HepG2 (cell line): Measurements from ENCODE around the gene SMYD1. TPM values are rescaled to one million over a fixed set of nuclear protein-coding genes. Genes with fewer than 3 reads are reported as not detected.

Experiments
- CREM ChIP-seq, 2 experiments: sonication (generic) in 1 of 2; formaldehyde crosslinking in 1 of 2; IDR thresholded peaks; 2 replicates each; pipeline versions ENCODE4 v1.4.0 to v1.6.1; 2016 to 2020; ENCODE audit warnings: antibody characterized with exemption in 1 of 2, mild to moderate bottlenecking in 1 of 2, missing genetic modification reagents in 1 of 2
- FLYWCH1 ChIP-seq: sonication (generic); formaldehyde crosslinking; IDR thresholded peaks from 2 replicates; pipeline ENCODE4 v1.8.1; 2023; ENCODE audit warnings: mild to moderate bottlenecking, missing genetic modification reagents
- HHEX ChIP-seq: IDR thresholded peaks from 2 replicates; pipeline ENCODE4 v1.6.1; 2016; ENCODE audit warnings: control low read depth
- MIXL1 ChIP-seq: IDR thresholded peaks from 2 replicates; pipeline ENCODE4 v1.6.1; 2016
- ZFP82 ChIP-seq: sonication (generic); formaldehyde crosslinking; IDR thresholded peaks from 2 replicates; pipeline ENCODE4 v1.5.1; 2020; ENCODE audit warnings: mild to moderate bottlenecking, missing genetic modification reagents, borderline replicate concordance
- ZNF160 ChIP-seq: sonication (generic); formaldehyde crosslinking; IDR thresholded peaks from 2 replicates; pipeline ENCODE4 v1.8.0; 2022; ENCODE audit warnings: mild to moderate bottlenecking, inconsistent platforms, missing genetic modification reagents
- ZNF326 ChIP-seq: sonication (generic); formaldehyde crosslinking; IDR thresholded peaks from 2 replicates; pipeline ENCODE4 v1.4.0; 2020; ENCODE audit warnings: missing genetic modification reagents, borderline replicate concordance
- ZNF556 ChIP-seq: sonication (generic); formaldehyde crosslinking; IDR thresholded peaks from 2 replicates; pipeline ENCODE4 v1.4.0; 2020; ENCODE audit warnings: mild to moderate bottlenecking, missing genetic modification reagents, borderline replicate concordance
- ZNF841 ChIP-seq: sonication (generic); formaldehyde crosslinking; IDR thresholded peaks from 2 replicates; pipeline ENCODE4 v1.8.1; 2023; ENCODE audit warnings: missing genetic modification reagents, borderline replicate concordance
- polyA plus RNA-seq, 8 experiments: library from polyadenylated mRNA; depleted of rRNA in 3 of 8; stranded (reverse) in 7 of 8; unstranded in 1 of 8; fragments of >200 nt; fragmentation: Illumina TruSeq in 4 of 8; extraction: Trizol in 4 of 8; gene quantifications; 2 replicates each; pipeline versions ENCODE4 v1.2.1 to v1.2.3, GENCODE V29; 2011 to 2016; ENCODE audit warnings: low read depth in 4 of 8, missing spikeins in 1 of 8, mixed read lengths in 1 of 8; ENCODE audit not compliant: insufficient read depth in 1 of 8
- total RNA-seq, 5 experiments: library from RNA; depleted of rRNA; stranded (reverse); fragments of >200 nt; fragmentation: Illumina TruSeq; extraction: Trizol; gene quantifications; 2 replicates each; pipeline ENCODE4 v1.2.3, GENCODE V29; 2016; ENCODE audit warnings: low read depth in 1 of 5
- TF ChIP-seq, protein P1 (sequence below): sonication (generic); formaldehyde crosslinking; IDR thresholded peaks from 2 replicates; pipeline ENCODE4 v1.8.0; 2022; ENCODE audit warnings: mild to moderate bottlenecking, missing genetic modification reagents; ENCODE audit not compliant: insufficient replicate concordance
- TF ChIP-seq, protein P2 (sequence below): sonication (generic); formaldehyde crosslinking; IDR thresholded peaks from 2 replicates; pipeline ENCODE4 v1.8.1; 2023; ENCODE audit warnings: mild to moderate bottlenecking, inconsistent platforms, moderate library complexity, missing genetic modification reagents, borderline replicate concordance
- TF ChIP-seq, protein P3 (sequence below): sonication (generic); formaldehyde crosslinking; IDR thresholded peaks from 2 replicates; pipeline ENCODE4 v1.5.1; 2020; ENCODE audit warnings: missing genetic modification reagents, mild to moderate bottlenecking, borderline replicate concordance
- TF ChIP-seq, protein P4 (sequence below): sonication (generic); formaldehyde crosslinking; IDR thresholded peaks from 2 replicates; pipeline ENCODE4 v1.5.0; 2020; ENCODE audit warnings: mild to moderate bottlenecking, missing genetic modification reagents
- TF ChIP-seq, protein P5 (sequence below): sonication (generic); formaldehyde crosslinking; IDR thresholded peaks from 2 replicates; pipeline ENCODE4 v1.4.0; 2020; ENCODE audit warnings: missing genetic modification reagents, borderline replicate concordance

SMYD1 gene
- total and polyA plus RNA-seq, 2 of the 13 experiments (the other 11 are each of a cell fraction or from before 2014, with no cell fraction given), result not detected

DNA sequence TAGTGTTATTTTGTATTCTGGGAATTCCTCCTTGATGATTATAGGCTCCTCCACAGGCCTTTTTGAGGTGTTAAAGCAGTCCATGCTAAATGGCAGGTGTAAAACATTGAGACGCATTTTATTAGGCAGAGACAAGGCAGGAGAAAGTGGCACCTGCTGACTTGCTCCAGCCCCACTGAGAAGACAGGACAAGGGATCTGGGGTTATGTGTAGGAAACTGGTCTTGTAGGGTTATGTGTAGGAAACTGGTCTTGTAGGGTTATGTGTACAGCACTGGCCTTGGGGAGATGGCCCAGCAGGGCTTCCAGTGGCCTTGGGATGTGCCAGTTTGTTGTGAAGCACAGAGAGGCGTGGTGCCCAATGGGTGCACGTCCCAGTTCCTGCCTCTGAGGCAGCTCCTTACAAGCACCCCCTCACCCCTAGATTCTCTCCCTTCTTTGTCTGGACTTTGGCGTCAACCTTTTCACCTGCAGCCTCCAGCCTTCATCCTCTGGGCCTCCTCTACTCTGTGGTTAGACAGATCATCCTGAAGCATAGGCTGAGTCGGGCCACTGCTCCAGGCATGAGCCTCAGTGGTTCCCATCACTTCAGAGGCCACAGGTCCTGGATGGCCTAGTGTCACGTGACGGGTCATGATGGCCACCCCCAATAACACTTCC, 61.2 kb downstream of the SMYD1 start (continued):
- TF ChIP-seq ZFP82 (CRISPR knock-in tag), result no peak
- TF ChIP-seq ZNF160 (CRISPR knock-in tag), result no peak
- TF ChIP-seq CREM (IDR thresholded peaks at IDR 0.05), result no peak
- no peak for TF ChIP-seq CREM (CRISPR knock-in tag; IDR thresholded peaks at IDR 0.05)
- peak; percentile 3; the same call in 1 of the 2 replicates for TF ChIP-seq HHEX
- TF ChIP-seq, protein P1, sequence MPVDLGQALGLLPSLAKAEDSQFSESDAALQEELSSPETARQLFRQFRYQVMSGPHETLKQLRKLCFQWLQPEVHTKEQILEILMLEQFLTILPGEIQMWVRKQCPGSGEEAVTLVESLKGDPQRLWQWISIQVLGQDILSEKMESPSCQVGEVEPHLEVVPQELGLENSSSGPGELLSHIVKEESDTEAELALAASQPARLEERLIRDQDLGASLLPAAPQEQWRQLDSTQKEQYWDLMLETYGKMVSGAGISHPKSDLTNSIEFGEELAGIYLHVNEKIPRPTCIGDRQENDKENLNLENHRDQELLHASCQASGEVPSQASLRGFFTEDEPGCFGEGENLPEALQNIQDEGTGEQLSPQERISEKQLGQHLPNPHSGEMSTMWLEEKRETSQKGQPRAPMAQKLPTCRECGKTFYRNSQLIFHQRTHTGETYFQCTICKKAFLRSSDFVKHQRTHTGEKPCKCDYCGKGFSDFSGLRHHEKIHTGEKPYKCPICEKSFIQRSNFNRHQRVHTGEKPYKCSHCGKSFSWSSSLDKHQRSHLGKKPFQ (CRISPR knock-in tag), result no peak
- no peak for TF ChIP-seq MIXL1
- TF ChIP-seq, protein P2, sequence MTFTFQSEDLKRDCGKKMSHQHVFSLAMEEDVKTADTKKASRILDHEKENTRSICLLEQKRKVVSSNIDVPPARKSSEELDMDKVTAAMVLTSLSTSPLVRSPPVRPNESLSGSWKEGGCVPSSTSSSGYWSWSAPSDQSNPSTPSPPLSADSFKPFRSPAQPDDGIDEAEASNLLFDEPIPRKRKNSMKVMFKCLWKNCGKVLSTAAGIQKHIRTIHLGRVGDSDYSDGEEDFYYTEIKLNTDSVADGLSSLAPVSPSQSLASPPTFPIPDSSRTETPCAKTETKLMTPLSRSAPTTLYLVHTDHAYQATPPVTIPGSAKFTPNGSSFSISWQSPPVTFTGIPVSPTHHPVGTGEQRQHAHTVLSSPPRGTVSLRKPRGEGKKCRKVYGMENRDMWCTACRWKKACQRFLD (CRISPR knock-in tag), result no peak
- no peak for TF ChIP-seq ZNF556
- no peak for TF ChIP-seq ZNF326 (CRISPR knock-in tag)
- TF ChIP-seq ZNF841 (CRISPR knock-in tag), result no peak
- TF ChIP-seq, protein P3, sequence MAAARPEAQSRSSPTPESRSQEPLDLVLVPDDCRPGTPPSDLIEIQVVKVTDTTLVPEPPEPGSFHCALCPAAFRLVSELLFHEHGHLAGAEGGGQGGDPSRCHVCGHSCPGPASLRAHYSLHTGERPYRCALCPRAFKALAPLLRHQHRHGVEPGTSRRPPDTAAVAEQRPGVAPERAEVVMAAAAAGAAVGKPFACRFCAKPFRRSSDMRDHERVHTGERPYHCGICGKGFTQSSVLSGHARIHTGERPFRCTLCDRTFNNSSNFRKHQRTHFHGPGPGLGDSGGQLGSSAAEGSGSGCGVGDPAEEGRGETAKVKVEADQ, result no peak
- TF ChIP-seq, protein P4, sequence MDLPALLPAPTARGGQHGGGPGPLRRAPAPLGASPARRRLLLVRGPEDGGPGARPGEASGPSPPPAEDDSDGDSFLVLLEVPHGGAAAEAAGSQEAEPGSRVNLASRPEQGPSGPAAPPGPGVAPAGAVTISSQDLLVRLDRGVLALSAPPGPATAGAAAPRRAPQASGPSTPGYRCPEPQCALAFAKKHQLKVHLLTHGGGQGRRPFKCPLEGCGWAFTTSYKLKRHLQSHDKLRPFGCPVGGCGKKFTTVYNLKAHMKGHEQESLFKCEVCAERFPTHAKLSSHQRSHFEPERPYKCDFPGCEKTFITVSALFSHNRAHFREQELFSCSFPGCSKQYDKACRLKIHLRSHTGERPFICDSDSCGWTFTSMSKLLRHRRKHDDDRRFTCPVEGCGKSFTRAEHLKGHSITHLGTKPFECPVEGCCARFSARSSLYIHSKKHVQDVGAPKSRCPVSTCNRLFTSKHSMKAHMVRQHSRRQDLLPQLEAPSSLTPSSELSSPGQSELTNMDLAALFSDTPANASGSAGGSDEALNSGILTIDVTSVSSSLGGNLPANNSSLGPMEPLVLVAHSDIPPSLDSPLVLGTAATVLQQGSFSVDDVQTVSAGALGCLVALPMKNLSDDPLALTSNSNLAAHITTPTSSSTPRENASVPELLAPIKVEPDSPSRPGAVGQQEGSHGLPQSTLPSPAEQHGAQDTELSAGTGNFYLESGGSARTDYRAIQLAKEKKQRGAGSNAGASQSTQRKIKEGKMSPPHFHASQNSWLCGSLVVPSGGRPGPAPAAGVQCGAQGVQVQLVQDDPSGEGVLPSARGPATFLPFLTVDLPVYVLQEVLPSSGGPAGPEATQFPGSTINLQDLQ (CRISPR knock-in tag), result no peak
- TF ChIP-seq, protein P5, sequence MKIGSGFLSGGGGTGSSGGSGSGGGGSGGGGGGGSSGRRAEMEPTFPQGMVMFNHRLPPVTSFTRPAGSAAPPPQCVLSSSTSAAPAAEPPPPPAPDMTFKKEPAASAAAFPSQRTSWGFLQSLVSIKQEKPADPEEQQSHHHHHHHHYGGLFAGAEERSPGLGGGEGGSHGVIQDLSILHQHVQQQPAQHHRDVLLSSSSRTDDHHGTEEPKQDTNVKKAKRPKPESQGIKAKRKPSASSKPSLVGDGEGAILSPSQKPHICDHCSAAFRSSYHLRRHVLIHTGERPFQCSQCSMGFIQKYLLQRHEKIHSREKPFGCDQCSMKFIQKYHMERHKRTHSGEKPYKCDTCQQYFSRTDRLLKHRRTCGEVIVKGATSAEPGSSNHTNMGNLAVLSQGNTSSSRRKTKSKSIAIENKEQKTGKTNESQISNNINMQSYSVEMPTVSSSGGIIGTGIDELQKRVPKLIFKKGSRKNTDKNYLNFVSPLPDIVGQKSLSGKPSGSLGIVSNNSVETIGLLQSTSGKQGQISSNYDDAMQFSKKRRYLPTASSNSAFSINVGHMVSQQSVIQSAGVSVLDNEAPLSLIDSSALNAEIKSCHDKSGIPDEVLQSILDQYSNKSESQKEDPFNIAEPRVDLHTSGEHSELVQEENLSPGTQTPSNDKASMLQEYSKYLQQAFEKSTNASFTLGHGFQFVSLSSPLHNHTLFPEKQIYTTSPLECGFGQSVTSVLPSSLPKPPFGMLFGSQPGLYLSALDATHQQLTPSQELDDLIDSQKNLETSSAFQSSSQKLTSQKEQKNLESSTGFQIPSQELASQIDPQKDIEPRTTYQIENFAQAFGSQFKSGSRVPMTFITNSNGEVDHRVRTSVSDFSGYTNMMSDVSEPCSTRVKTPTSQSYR (CRISPR knock-in tag), result no peak
- TF ChIP-seq FLYWCH1 (CRISPR knock-in tag), result no peak
